GM18858 (cell line): ENCODE measurements around the gene GHDC.
"Not testable (repeated sequence)": the region's sequence is repeated elsewhere in the genome, so short reads cannot be mapped to it uniquely, and the experiment has no call there.

ENCODE experiments used
- ATAC-seq: cut with Tn5 transposase; IDR thresholded peaks from one replicate; pipeline ENCODE4 v1.9.1; 2021; ENCODE audit not compliant: unreplicated experiment

Gene GHDC

GRCh38 chr17:42193969-42194899 is at the start of gene GHDC:
GHDC (minus strand) TSS chr17:42194494; CDS start chr17:42193581, 913 bp downstream.
- peak; percentile 47 for ATAC-seq

- no peak for ATAC-seq
Measured at GRCh38 chr17:42243493-42243982, 49.2 kb upstream of the GHDC start.

- no peak for ATAC-seq
Measured at GRCh38 chr17:42241871-42242270, 47.6 kb upstream of the GHDC start.

GRCh38 chr17:42240863-42241262 is 46.6 kb upstream of the GHDC start:
- ATAC-seq = not testable (repeated sequence)

GRCh38 chr17:42240201-42240600 is 45.9 kb upstream of the GHDC start:
- no peak for ATAC-seq

GRCh38 chr17:42239576-42239975 is 45.3 kb upstream of the GHDC start:
- ATAC-seq = not testable (repeated sequence)

- ATAC-seq = no peak
Measured at GRCh38 chr17:42236760-42237159, 42.5 kb upstream of the GHDC start.

GRCh38 chr17:42233994-42234393 is 39.7 kb upstream of the GHDC start:
- no peak for ATAC-seq

- no peak for ATAC-seq
Measured at GRCh38 chr17:42233156-42233555, 38.9 kb upstream of the GHDC start.

- ATAC-seq = no peak
Measured at GRCh38 chr17:42230225-42230624, 35.9 kb upstream of the GHDC start.

GRCh38 chr17:42227849-42228700 is 33.8 kb upstream of the GHDC start:
- no peak for ATAC-seq

GRCh38 chr17:42225646-42226045 is 31.4 kb upstream of the GHDC start:
- ATAC-seq = no peak

- ATAC-seq = no peak
Measured at GRCh38 chr17:42224651-42225050, 30.4 kb upstream of the GHDC start.

- ATAC-seq = no peak
Measured at GRCh38 chr17:42221886-42222745, 27.8 kb upstream of the GHDC start.

GRCh38 chr17:42219280-42219679 is 25.0 kb upstream of the GHDC start:
- ATAC-seq = not testable (repeated sequence)

GRCh38 chr17:42214156-42214555 is 19.9 kb upstream of the GHDC start:
- ATAC-seq = no peak

- ATAC-seq = no peak
Measured at GRCh38 chr17:42212382-42212781, 18.1 kb upstream of the GHDC start.

GRCh38 chr17:42211921-42212341 is 17.6 kb upstream of the GHDC start:
- ATAC-seq = not testable (repeated sequence)

GRCh38 chr17:42210046-42210445 is 15.8 kb upstream of the GHDC start:
- ATAC-seq = no peak

- not testable (repeated sequence) for ATAC-seq
Measured at GRCh38 chr17:42206153-42206612, 11.9 kb upstream of the GHDC start.
